ENCODE data around the gene OR9I1. TPM values are rescaled to one million over a fixed set of nuclear protein-coding genes. Genes with fewer than 3 reads are reported as not detected.

Gene OR9I1
- total RNA-seq, 1 experiment from 2014 or later, result not detected

DNA sequence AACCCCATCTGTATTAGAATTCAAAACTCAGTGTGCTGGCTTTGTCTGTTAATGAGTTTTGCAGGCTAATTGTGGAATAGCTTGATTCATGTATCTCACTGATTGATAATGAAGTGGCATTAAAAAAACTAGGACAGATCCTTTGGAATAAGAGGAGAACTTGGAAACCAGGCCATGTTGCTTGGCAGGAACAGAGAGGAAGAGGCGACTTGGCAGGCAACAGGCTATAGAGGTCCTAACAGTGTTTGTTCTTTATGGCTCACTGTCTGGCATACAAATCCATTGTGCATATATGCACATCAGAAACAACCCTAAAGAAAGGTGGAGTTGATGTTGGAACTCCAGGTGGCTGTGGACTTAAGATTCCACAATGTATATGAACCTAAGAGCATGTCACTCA is 17.4 kb upstream of the OR9I1 start (continued):
- TF ChIP-seq E2F4 (CRISPR knock-in tag; IDR thresholded peaks at IDR 0.05; ENCODE audit: borderline replicate concordance, low read depth) (no peak), SP1 (CRISPR knock-in tag; conservative IDR thresholded peaks at IDR 0.05) (no peak), GABPB1 (CRISPR knock-in tag; IDR thresholded peaks at IDR 0.05) (no peak), RORB (CRISPR knock-in tag; IDR thresholded peaks at IDR 0.05) (no peak), TEAD4 (CRISPR knock-in tag; IDR thresholded peaks at IDR 0.05) (no peak)
- TF ChIP-seq, protein P1, sequence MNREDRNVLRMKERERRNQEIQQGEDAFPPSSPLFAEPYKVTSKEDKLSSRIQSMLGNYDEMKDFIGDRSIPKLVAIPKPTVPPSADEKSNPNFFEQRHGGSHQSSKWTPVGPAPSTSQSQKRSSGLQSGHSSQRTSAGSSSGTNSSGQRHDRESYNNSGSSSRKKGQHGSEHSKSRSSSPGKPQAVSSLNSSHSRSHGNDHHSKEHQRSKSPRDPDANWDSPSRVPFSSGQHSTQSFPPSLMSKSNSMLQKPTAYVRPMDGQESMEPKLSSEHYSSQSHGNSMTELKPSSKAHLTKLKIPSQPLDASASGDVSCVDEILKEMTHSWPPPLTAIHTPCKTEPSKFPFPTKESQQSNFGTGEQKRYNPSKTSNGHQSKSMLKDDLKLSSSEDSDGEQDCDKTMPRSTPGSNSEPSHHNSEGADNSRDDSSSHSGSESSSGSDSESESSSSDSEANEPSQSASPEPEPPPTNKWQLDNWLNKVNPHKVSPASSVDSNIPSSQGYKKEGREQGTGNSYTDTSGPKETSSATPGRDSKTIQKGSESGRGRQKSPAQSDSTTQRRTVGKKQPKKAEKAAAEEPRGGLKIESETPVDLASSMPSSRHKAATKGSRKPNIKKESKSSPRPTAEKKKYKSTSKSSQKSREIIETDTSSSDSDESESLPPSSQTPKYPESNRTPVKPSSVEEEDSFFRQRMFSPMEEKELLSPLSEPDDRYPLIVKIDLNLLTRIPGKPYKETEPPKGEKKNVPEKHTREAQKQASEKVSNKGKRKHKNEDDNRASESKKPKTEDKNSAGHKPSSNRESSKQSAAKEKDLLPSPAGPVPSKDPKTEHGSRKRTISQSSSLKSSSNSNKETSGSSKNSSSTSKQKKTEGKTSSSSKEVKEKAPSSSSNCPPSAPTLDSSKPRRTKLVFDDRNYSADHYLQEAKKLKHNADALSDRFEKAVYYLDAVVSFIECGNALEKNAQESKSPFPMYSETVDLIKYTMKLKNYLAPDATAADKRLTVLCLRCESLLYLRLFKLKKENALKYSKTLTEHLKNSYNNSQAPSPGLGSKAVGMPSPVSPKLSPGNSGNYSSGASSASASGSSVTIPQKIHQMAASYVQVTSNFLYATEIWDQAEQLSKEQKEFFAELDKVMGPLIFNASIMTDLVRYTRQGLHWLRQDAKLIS (CRISPR knock-in tag; IDR thresholded peaks at IDR 0.05; ENCODE audit: borderline replicate concordance), result no peak
- TF ChIP-seq, protein P2, sequence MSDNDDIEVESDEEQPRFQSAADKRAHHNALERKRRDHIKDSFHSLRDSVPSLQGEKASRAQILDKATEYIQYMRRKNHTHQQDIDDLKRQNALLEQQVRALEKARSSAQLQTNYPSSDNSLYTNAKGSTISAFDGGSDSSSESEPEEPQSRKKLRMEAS (CRISPR knock-in tag; IDR thresholded peaks at IDR 0.05), result no peak

- H3K4me1 Mint-ChIP-seq, result peaks cover 4% of the 10 kb centered on the region; the same call in 1 of the 2 replicates
- H3K9me3 Mint-ChIP-seq, result peaks cover 3% of the 10 kb centered on the region; the same call in 1 of the 2 replicates
- DNase-seq (ENCODE audit: low spot score), result no peak
- H3K27me3 Mint-ChIP-seq (ENCODE audit: low read depth), result no peaks in the 10 kb centered on the region
- POLR2A ChIA-PET, result no interaction called here
- CTCF ChIA-PET, result no interaction called here
- no peak overlapping the region for H3K27ac Mint-ChIP-seq
- ATAC-seq, result no peak
- no peak overlapping the region for H3K4me3 Mint-ChIP-seq
- no peak for TF ChIP-seq JAZF1 (CRISPR knock-in tag; IDR thresholded peaks at IDR 0.05)
- TF ChIP-seq NR3C1 (CRISPR knock-in tag; conservative IDR thresholded peaks at IDR 0.05; ENCODE audit: low read depth), result no peak
- no peak for TF ChIP-seq ZNF263 (CRISPR knock-in tag; IDR thresholded peaks at IDR 0.05; ENCODE audit: low read depth)
- TF ChIP-seq USF1 (CRISPR knock-in tag; IDR thresholded peaks at IDR 0.05), result no peak
- no peak for TF ChIP-seq ARID4B (CRISPR knock-in tag; IDR thresholded peaks at IDR 0.05; ENCODE audit: borderline replicate concordance)
- TF ChIP-seq ZNF138 (CRISPR knock-in tag; conservative IDR thresholded peaks at IDR 0.05), result no peak
- TF ChIP-seq, protein P3, sequence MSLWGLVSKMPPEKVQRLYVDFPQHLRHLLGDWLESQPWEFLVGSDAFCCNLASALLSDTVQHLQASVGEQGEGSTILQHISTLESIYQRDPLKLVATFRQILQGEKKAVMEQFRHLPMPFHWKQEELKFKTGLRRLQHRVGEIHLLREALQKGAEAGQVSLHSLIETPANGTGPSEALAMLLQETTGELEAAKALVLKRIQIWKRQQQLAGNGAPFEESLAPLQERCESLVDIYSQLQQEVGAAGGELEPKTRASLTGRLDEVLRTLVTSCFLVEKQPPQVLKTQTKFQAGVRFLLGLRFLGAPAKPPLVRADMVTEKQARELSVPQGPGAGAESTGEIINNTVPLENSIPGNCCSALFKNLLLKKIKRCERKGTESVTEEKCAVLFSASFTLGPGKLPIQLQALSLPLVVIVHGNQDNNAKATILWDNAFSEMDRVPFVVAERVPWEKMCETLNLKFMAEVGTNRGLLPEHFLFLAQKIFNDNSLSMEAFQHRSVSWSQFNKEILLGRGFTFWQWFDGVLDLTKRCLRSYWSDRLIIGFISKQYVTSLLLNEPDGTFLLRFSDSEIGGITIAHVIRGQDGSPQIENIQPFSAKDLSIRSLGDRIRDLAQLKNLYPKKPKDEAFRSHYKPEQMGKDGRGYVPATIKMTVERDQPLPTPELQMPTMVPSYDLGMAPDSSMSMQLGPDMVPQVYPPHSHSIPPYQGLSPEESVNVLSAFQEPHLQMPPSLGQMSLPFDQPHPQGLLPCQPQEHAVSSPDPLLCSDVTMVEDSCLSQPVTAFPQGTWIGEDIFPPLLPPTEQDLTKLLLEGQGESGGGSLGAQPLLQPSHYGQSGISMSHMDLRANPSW (CRISPR knock-in tag; conservative IDR thresholded peaks at IDR 0.05; ENCODE audit: low read depth), result no peak
- no peak for TF ChIP-seq E2F1 (CRISPR knock-in tag; IDR thresholded peaks at IDR 0.05)
- TF ChIP-seq KAT7 (CRISPR knock-in tag; IDR thresholded peaks at IDR 0.05; ENCODE audit: borderline replicate concordance), result no peak
- no peak for TF ChIP-seq CREM (CRISPR knock-in tag; IDR thresholded peaks at IDR 0.05)
- no peak for TF ChIP-seq ZNF416 (CRISPR knock-in tag; IDR thresholded peaks at IDR 0.05)
- H3K36me3 Mint-ChIP-seq, result no peaks in the 10 kb centered on the region
Observed at GRCh38 chr11:58135171-58135570, 9.8 kb upstream of the OR9I1 start.

Measured in WTC11 (cell line).